ENCODE measurements around the gene SFRP4. TPM values are rescaled to one million over a fixed set of nuclear protein-coding genes. Genes with fewer than 3 reads are reported as not detected.

The SFRP4 gene
- total and polyA plus RNA-seq, 8 donors, result 0.47 to 21.3 (median 1.0) TPM

GRCh38 chr7:37947138-37947940 is 30.7 kb upstream of the SFRP4 start:
- Histone ChIP-seq H3K27me3 (no peaks in the 10 kb centered on the region), H3K36me3 (no peaks in the 10 kb centered on the region), H3K4me1 (peaks cover 8 to 19% (median 13%) of the 10 kb centered on the region in 3 donors), H3K4me3 (no peak overlapping the region), H3K27ac (no peak overlapping the region), H3K9me3 (no peaks in the 10 kb centered on the region)
- no peak for DNase-seq
- WGBS, 2 donors, result 94 to 98% methylated on average over 7 of the region's 7 CpGs
- no peak for TF ChIP-seq CTCF (IDR thresholded peaks at IDR 0.05)
- no peak for FAIRE-seq
- no peak for ATAC-seq
- intact Hi-C loops (cut with DNase I), result no loop called here

GRCh38 chr7:37945336-37945735 is 28.7 kb upstream of the SFRP4 start:
- Histone ChIP-seq H3K4me3 (no peak overlapping the region), H3K27ac (no peak overlapping the region), H3K9me3 (no peaks in the 10 kb centered on the region), H3K4me1 (peaks cover 14 to 34% (median 16%) of the 10 kb centered on the region in 3 donors), H3K36me3 (no peaks in the 10 kb centered on the region), H3K27me3 (no peaks in the 10 kb centered on the region)
- intact Hi-C loops (cut with DNase I), result no loop called here
- DNase-seq, result no peak
- 76 to 84% methylated on average over 4 of the region's 4 CpGs for WGBS, 2 donors
- no peak for ATAC-seq
- no peak for FAIRE-seq
- TF ChIP-seq CTCF (IDR thresholded peaks at IDR 0.05), result no peak

- FAIRE-seq (no peak), ATAC-seq (no peak), DNase-seq (no peak)
- TF ChIP-seq CTCF (IDR thresholded peaks at IDR 0.05), result no peak
- 77 to 83% methylated on average over 2 of the region's 2 CpGs for WGBS, 2 donors
- H3K27me3 ChIP-seq, result no peaks in the 10 kb centered on the region
- peaks cover 14 to 39% (median 16%) of the 10 kb centered on the region in 3 donors for H3K4me1 ChIP-seq
- intact Hi-C loops (cut with DNase I), result no loop called here
- no peaks in the 10 kb centered on the region for H3K9me3 ChIP-seq
- H3K27ac ChIP-seq, result peak overlapping the region in 1 of 4 donors; percentile 76
- H3K36me3 ChIP-seq, result no peaks in the 10 kb centered on the region
- H3K4me3 ChIP-seq, result no peak overlapping the region
Measured at GRCh38 chr7:37944737-37945054, 28.1 kb upstream of the SFRP4 start.

GRCh38 chr7:37943905-37944736 is 27.5 kb upstream of the SFRP4 start:
- no peak for FAIRE-seq

More at GRCh38 chr7:37943905-37944736, 27.5 kb upstream of the SFRP4 start:
- Histone ChIP-seq H3K36me3 (no peaks in the 10 kb centered on the region), H3K9me3 (no peaks in the 10 kb centered on the region), H3K27ac (peak overlapping the region; percentile 12 to 86 (median 72)), H3K4me3 (no peak overlapping the region), H3K4me1 (peaks cover 14 to 42% (median 20%) of the 10 kb centered on the region in 3 donors), H3K27me3 (no peaks in the 10 kb centered on the region)
- 51 to 68% methylated on average over 8 of the region's 8 CpGs for WGBS, 2 donors
- intact Hi-C loops (cut with DNase I), result no loop called here
- no peak for TF ChIP-seq CTCF (IDR thresholded peaks at IDR 0.05)
- ATAC-seq (peak in 2 of 4 donors; percentile 24 to 31), DNase-seq (no peak)

All from pancreas (tissue), 10 donors.